Measurements from ENCODE around the gene DYNC1LI1. TPM values are rescaled to one million over a fixed set of nuclear protein-coding genes. Genes with fewer than 3 reads are reported as not detected.
A peak's percentile ranks its signal among the peaks of the same experiment; 100 is the strongest.

Gene DYNC1LI1
- total RNA-seq, 1 experiment from 2014 or later: 42.8 TPM

DNA sequence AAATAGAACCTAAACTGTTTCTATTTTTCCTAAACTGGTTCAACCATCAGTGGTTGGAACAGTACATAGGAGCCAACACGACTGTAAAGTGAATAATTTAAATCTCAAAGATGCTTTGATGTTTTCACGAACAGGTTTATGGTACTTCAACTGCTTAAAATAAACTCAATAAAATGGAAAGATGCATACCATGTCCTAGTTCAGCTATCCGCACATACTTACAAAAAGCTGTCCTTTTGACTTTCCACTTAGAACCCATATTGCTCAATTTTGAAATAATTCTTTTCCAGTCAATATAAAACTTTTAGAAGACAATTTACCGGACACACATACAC lies 68.9 kb downstream of the DYNC1LI1 start:
- TF ChIP-seq ATF1 (CRISPR knock-in tag; IDR thresholded peaks at IDR 0.05) (no peak), SMAD3 (CRISPR knock-in tag; IDR thresholded peaks at IDR 0.05; ENCODE audit: borderline replicate concordance) (no peak), TEAD4 (CRISPR knock-in tag; IDR thresholded peaks at IDR 0.05) (no peak), NFYB (CRISPR knock-in tag; conservative IDR thresholded peaks at IDR 0.05; ENCODE audit: low read depth) (no peak), ZNF317 (CRISPR knock-in tag; IDR thresholded peaks at IDR 0.05; ENCODE audit: borderline replicate concordance, low read depth) (no peak), SP1 (CRISPR knock-in tag; conservative IDR thresholded peaks at IDR 0.05) (no peak), CBFB (CRISPR knock-in tag; IDR thresholded peaks at IDR 0.05; ENCODE audit: low read depth) (no peak), ETV6 (CRISPR knock-in tag; IDR thresholded peaks at IDR 0.05) (no peak), GRHL2 (CRISPR knock-in tag; IDR thresholded peaks at IDR 0.05; ENCODE audit: insufficient replicate concordance, severe bottlenecking) (no peak), RELA (CRISPR knock-in tag; IDR thresholded peaks at IDR 0.05; ENCODE audit: borderline replicate concordance) (no peak), MXD4 (CRISPR knock-in tag; IDR thresholded peaks at IDR 0.05; ENCODE audit: borderline replicate concordance) (no peak), ZNF416 (CRISPR knock-in tag; IDR thresholded peaks at IDR 0.05) (no peak), NR1H2 (CRISPR knock-in tag; IDR thresholded peaks at IDR 0.05) (no peak), CREM (CRISPR knock-in tag; IDR thresholded peaks at IDR 0.05) (no peak), HMGA2 (CRISPR knock-in tag; IDR thresholded peaks at IDR 0.05) (no peak)
- TF ChIP-seq, protein P1, sequence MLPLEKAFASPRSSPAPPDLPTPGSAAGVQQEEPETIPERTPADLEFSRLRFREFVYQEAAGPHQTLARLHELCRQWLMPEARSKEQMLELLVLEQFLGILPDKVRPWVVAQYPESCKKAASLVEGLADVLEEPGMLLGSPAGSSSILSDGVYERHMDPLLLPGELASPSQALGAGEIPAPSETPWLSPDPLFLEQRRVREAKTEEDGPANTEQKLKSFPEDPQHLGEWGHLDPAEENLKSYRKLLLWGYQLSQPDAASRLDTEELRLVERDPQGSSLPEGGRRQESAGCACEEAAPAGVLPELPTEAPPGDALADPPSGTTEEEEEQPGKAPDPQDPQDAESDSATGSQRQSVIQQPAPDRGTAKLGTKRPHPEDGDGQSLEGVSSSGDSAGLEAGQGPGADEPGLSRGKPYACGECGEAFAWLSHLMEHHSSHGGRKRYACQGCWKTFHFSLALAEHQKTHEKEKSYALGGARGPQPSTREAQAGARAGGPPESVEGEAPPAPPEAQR (CRISPR knock-in tag; IDR thresholded peaks at IDR 0.05): no peak
- TF ChIP-seq, protein P2, sequence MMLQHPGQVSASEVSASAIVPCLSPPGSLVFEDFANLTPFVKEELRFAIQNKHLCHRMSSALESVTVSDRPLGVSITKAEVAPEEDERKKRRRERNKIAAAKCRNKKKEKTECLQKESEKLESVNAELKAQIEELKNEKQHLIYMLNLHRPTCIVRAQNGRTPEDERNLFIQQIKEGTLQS (CRISPR knock-in tag; conservative IDR thresholded peaks at IDR 0.05): no peak
- TF ChIP-seq, protein P3, sequence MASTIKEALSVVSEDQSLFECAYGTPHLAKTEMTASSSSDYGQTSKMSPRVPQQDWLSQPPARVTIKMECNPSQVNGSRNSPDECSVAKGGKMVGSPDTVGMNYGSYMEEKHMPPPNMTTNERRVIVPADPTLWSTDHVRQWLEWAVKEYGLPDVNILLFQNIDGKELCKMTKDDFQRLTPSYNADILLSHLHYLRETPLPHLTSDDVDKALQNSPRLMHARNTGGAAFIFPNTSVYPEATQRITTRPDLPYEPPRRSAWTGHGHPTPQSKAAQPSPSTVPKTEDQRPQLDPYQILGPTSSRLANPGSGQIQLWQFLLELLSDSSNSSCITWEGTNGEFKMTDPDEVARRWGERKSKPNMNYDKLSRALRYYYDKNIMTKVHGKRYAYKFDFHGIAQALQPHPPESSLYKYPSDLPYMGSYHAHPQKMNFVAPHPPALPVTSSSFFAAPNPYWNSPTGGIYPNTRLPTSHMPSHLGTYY (CRISPR knock-in tag; IDR thresholded peaks at IDR 0.05): no peak
- TF ChIP-seq, protein P4, sequence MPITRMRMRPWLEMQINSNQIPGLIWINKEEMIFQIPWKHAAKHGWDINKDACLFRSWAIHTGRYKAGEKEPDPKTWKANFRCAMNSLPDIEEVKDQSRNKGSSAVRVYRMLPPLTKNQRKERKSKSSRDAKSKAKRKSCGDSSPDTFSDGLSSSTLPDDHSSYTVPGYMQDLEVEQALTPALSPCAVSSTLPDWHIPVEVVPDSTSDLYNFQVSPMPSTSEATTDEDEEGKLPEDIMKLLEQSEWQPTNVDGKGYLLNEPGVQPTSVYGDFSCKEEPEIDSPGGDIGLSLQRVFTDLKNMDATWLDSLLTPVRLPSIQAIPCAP (CRISPR knock-in tag; IDR thresholded peaks at IDR 0.05): no peak
- TF ChIP-seq, protein P5, sequence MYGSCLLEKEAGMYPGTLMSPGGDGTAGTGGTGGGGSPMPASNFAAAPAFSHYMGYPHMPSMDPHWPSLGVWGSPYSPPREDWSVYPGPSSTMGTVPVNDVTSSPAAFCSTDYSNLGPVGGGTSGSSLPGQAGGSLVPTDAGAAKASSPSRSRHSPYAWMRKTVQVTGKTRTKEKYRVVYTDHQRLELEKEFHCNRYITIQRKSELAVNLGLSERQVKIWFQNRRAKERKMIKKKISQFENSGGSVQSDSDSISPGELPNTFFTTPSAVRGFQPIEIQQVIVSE (CRISPR knock-in tag; IDR thresholded peaks at IDR 0.05; ENCODE audit: borderline replicate concordance): no peak
- Mint-ChIP-seq H3K36me3 (peaks cover 3% of the 10 kb centered on the region), H3K4me3 (peak overlapping the region; percentile 98), H3K4me1 (peaks cover 32% of the 10 kb centered on the region), H3K27me3 (ENCODE audit: low read depth) (no peaks in the 10 kb centered on the region), H3K9me3 (peaks cover 3% of the 10 kb centered on the region; the same call in 1 of the 2 replicates), H3K27ac (peak overlapping the region; percentile 97)
- CTCF ChIA-PET: interaction anchor here (0.7 to 1.4 kb wide), 2 partner anchors 22 to 183 kb away, joined by 3 read pairs; partner anchors contain the start of gene CNOT10
- DNase-seq (ENCODE audit: low spot score): no peak
- POLR2A ChIA-PET: interaction anchor here (0.6 to 0.9 kb wide), 2 partner anchors 14 to 142 kb away, joined by 3 to 4 read pairs; no protein-coding TSS in a partner anchor
- no peak for ATAC-seq

DNA sequence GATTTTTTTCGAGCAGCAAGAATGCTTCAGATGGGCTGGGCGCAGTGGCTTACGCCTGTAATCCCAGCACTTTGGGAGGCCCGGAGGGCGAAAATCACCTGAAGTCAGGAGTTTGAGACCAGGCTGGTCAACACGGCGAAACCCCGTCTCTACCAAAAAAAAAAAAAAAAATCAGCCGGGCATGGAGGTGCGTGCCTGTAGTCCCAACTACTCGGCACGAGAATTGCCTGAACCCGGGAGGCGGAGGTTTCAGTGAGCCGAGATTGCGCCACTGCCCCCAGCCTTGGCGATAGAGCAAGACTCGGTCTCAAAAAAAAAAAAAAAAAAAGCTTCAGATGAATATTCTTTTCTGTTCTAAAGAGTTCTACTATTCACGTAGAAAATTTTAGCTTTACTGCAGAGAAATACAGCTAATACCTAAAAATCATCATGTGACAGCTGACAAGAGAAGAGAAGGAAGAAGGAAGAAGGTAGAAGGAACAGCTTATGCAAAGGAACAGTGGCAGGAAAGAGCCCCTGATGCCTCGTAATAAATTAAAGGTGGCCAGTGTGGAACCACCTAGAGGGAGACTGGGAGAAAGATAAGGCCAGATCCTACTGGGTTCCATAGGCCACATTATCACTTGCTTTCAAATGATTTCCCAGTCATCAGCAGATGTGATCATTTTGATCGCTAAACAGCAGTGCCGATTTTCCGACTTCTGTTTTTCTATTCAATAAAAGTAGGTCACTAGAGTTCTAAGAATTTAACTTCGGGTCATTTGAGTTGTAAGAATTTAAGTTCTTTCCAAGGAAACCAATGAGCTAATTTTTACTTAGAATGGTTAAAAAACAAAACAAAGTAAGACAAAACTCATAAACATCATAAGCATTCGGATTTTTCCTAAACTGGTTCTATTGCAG lies 69.5 kb downstream of the DYNC1LI1 start:
- Mint-ChIP-seq H3K4me3 (peak overlapping the region; percentile 98), H3K9me3 (peaks cover 3% of the 10 kb centered on the region; the same call in 1 of the 2 replicates), H3K4me1 (peaks cover 32% of the 10 kb centered on the region), H3K27ac (no peak overlapping the region), H3K27me3 (ENCODE audit: low read depth) (no peaks in the 10 kb centered on the region), H3K36me3 (peaks cover 3% of the 10 kb centered on the region)
- no peak for DNase-seq (ENCODE audit: low spot score)
- CTCF ChIA-PET: interaction anchor here (0.6 to 1.4 kb wide), 3 partner anchors 21 to 184 kb away, joined by 3 read pairs; partner anchors contain the start of gene CNOT10
- POLR2A ChIA-PET: interaction anchor here (0.6 to 0.7 kb wide), 3 partner anchors 13 to 809 kb away, joined by 3 to 4 read pairs (median 3); no protein-coding TSS in a partner anchor
- no peak for TF ChIP-seq MYBL2 (CRISPR knock-in tag; IDR thresholded peaks at IDR 0.05)
- ATAC-seq: peak; percentile 12; the same call in 1 of the 2 replicates

All from WTC11 (cell line).